Measurements from ENCODE around the gene KIDINS220.

KIDINS220 gene

DNA sequence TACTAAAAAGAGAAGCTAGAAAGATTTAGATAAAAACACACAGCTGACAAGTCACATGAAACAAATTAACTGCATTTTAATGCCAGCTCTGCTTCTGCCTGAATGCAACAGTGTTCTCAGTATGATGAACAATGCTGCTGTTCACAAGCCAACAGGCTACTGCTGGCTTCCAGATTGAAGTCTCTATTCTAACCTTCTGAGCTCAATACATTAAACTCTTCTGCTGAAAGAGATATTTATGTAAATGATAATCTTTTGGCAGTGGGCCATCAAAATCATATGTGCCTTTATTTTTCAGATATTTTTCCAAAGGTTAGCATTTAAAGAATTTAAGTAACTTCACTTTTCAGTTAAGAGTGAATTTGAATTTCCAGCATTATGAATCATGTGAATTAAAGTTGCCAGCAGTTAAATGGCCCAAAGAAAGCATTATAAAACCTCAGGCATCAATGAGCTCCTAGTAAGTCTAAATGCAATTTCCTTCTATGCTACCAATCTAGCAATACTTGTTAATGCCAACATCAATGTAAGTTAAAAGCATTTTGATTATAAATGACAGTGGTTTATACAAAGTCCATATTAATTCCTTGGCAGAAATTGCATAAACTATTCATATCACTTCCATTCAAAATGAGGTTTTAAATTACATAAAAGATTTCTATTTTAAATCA, 83.2 kb downstream of the KIDINS220 start:
- Histone ChIP-seq H3K4me1 (ENCODE audit: control insufficient read depth in 1 of 2, insufficient read depth in 2 of 2, low read length in 2 of 2) (peaks cover 0 to 1% of the 10 kb centered on the region in 2 experiments), H3K23ac (ENCODE audit: low read length) (no peak overlapping the region), H3K27ac (ENCODE audit: low read depth, low read length) (no peak overlapping the region), H3K79me1 (ENCODE audit: low read length) (no peaks in the 10 kb centered on the region), H3K79me2 (ENCODE audit: control insufficient read depth, insufficient read depth, low read length, poor library complexity) (no peaks in the 10 kb centered on the region), H3K36me3 (ENCODE audit: control insufficient read depth in 1 of 2, insufficient read depth in 2 of 2, low read length in 2 of 2) (peaks cover 0 to 5% of the 10 kb centered on the region in 2 experiments), H4K91ac (ENCODE audit: low read depth, low read length) (no peak overlapping the region), H3K4me3 (ENCODE audit: low read depth, low read length) (no peak overlapping the region), H3K14ac (ENCODE audit: low read length) (no peak overlapping the region), H3K9ac (ENCODE audit: low read length) (no peak overlapping the region), H4K12ac (ENCODE audit: low read depth, low read length) (no peak overlapping the region), H3K27me3 (ENCODE audit: insufficient read depth, low read length) (no peaks in the 10 kb centered on the region), H3K4me2 (ENCODE audit: low read length) (no peak overlapping the region), H3K4ac (ENCODE audit: low read depth, low read length) (no peak overlapping the region), H3K9me3 (ENCODE audit: insufficient read depth, low read depth, low read length) (no peaks in the 10 kb centered on the region), H2BK5ac (ENCODE audit: low read depth, low read length, poor library complexity) (no peak overlapping the region), H2BK12ac (ENCODE audit: low read length) (no peak overlapping the region), H2AK5ac (ENCODE audit: low read length) (no peak overlapping the region), H4K8ac (ENCODE audit: low read depth, low read length) (no peak overlapping the region), H2BK120ac (ENCODE audit: insufficient read depth, low read length, poor library complexity) (no peak overlapping the region), H3K18ac (ENCODE audit: low read length) (no peak overlapping the region), H2AFZ (ENCODE audit: insufficient read depth, low read length, poor library complexity) (no peak overlapping the region)
- DNase-seq: no peak

- Histone ChIP-seq H3K14ac (ENCODE audit: low read length) (no peak overlapping the region), H4K8ac (ENCODE audit: low read depth, low read length) (no peak overlapping the region), H3K9me3 (ENCODE audit: insufficient read depth, low read depth, low read length) (no peaks in the 10 kb centered on the region), H3K4me1 (ENCODE audit: control insufficient read depth in 1 of 2, insufficient read depth in 2 of 2, low read length in 2 of 2) (peaks cover 0 to 1% of the 10 kb centered on the region in 2 experiments), H2BK5ac (ENCODE audit: low read depth, low read length, poor library complexity) (no peak overlapping the region), H3K9ac (ENCODE audit: low read length) (no peak overlapping the region), H3K23ac (ENCODE audit: low read length) (no peak overlapping the region), H3K18ac (ENCODE audit: low read length) (no peak overlapping the region), H3K36me3 (ENCODE audit: control insufficient read depth in 1 of 2, insufficient read depth in 2 of 2, low read length in 2 of 2) (peaks cover 0 to 5% of the 10 kb centered on the region in 2 experiments), H3K27ac (ENCODE audit: low read depth, low read length) (no peak overlapping the region), H3K27me3 (ENCODE audit: insufficient read depth, low read length) (no peaks in the 10 kb centered on the region), H3K4me2 (ENCODE audit: low read length) (no peak overlapping the region), H2BK12ac (ENCODE audit: low read length) (no peak overlapping the region), H3K4me3 (ENCODE audit: low read depth, low read length) (no peak overlapping the region), H3K4ac (ENCODE audit: low read depth, low read length) (no peak overlapping the region), H4K91ac (ENCODE audit: low read depth, low read length) (no peak overlapping the region), H4K12ac (ENCODE audit: low read depth, low read length) (no peak overlapping the region), H2AK5ac (ENCODE audit: low read length) (no peak overlapping the region), H3K79me1 (ENCODE audit: low read length) (no peaks in the 10 kb centered on the region), H2BK120ac (ENCODE audit: insufficient read depth, low read length, poor library complexity) (no peak overlapping the region), H2AFZ (ENCODE audit: insufficient read depth, low read length, poor library complexity) (no peak overlapping the region), H3K79me2 (ENCODE audit: control insufficient read depth, insufficient read depth, low read length, poor library complexity) (no peaks in the 10 kb centered on the region)
- no peak for DNase-seq
- WGBS (ENCODE audit: extremely low coverage, insufficient coverage, insufficient read length): no CpG with 5 or more reads among the region's 3 CpGs
Measured at GRCh38 chr2:8753609-8754008, 83.8 kb downstream of the KIDINS220 start.

DNA sequence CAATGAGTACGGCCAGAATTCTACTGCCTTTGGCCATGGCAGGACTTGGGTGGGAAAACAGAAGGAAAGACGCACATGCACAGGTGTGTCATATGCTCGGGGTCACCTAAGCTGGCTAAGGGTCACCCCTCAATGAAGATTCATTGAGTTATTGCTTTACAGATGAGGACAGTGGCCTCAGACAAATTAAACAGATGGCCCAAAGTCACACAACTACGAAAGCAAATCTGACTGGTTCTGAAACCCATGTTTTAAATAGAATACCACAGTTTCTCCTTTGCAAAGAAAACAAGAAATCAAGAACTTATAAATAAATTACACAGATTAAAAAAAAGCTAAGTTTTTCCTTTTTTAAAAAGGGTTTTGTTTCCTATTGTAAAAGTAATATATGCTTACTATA, 85.0 kb downstream of the KIDINS220 start:
- H3K79me1 ChIP-seq (ENCODE audit: low read length): no peaks in the 10 kb centered on the region
- no peaks in the 10 kb centered on the region for H3K27me3 ChIP-seq (ENCODE audit: insufficient read depth, low read length)
- no peak overlapping the region for H2BK5ac ChIP-seq (ENCODE audit: low read depth, low read length, poor library complexity)
- H2AK5ac ChIP-seq (ENCODE audit: low read length): no peak overlapping the region
- H3K18ac ChIP-seq (ENCODE audit: low read length): no peak overlapping the region
- H3K4me2 ChIP-seq (ENCODE audit: low read length): no peak overlapping the region
- no peaks in the 10 kb centered on the region for H3K4me1 ChIP-seq (ENCODE audit: control insufficient read depth in 1 of 2, insufficient read depth in 2 of 2, low read length in 2 of 2)
- H3K4me3 ChIP-seq (ENCODE audit: low read depth, low read length): no peak overlapping the region
- no peak overlapping the region for H3K27ac ChIP-seq (ENCODE audit: low read depth, low read length)
- no peak for DNase-seq
- H3K14ac ChIP-seq (ENCODE audit: low read length): no peak overlapping the region
- no peak overlapping the region for H3K23ac ChIP-seq (ENCODE audit: low read length)
- H3K9ac ChIP-seq (ENCODE audit: low read length): no peak overlapping the region
- no peak overlapping the region for H2AFZ ChIP-seq (ENCODE audit: insufficient read depth, low read length, poor library complexity)
- no peak overlapping the region for H4K91ac ChIP-seq (ENCODE audit: low read depth, low read length)
- WGBS (ENCODE audit: extremely low coverage, insufficient coverage, insufficient read length): no CpG with 5 or more reads among the region's 4 CpGs
- peaks cover 0 to 2% of the 10 kb centered on the region in 2 experiments for H3K36me3 ChIP-seq (ENCODE audit: control insufficient read depth in 1 of 2, insufficient read depth in 2 of 2, low read length in 2 of 2)
- no peaks in the 10 kb centered on the region for H3K79me2 ChIP-seq (ENCODE audit: control insufficient read depth, insufficient read depth, low read length, poor library complexity)
- H2BK12ac ChIP-seq (ENCODE audit: low read length): no peak overlapping the region
- no peaks in the 10 kb centered on the region for H3K9me3 ChIP-seq (ENCODE audit: insufficient read depth, low read depth, low read length)
- H4K8ac ChIP-seq (ENCODE audit: low read depth, low read length): no peak overlapping the region
- H2BK120ac ChIP-seq (ENCODE audit: insufficient read depth, low read length, poor library complexity): no peak overlapping the region
- no peak overlapping the region for H3K4ac ChIP-seq (ENCODE audit: low read depth, low read length)
- H4K12ac ChIP-seq (ENCODE audit: low read depth, low read length): no peak overlapping the region

- Histone ChIP-seq H2AFZ (ENCODE audit: insufficient read depth, low read length, poor library complexity) (no peak overlapping the region), H3K79me1 (ENCODE audit: low read length) (no peaks in the 10 kb centered on the region), H3K36me3 (ENCODE audit: control insufficient read depth in 1 of 2, insufficient read depth in 2 of 2, low read length in 2 of 2) (peaks cover 2% of the 10 kb centered on the region in 2 experiments), H3K14ac (ENCODE audit: low read length) (no peak overlapping the region), H2AK5ac (ENCODE audit: low read length) (no peak overlapping the region), H3K4ac (ENCODE audit: low read depth, low read length) (no peak overlapping the region), H3K4me1 (ENCODE audit: control insufficient read depth in 1 of 2, insufficient read depth in 2 of 2, low read length in 2 of 2) (no peaks in the 10 kb centered on the region), H3K4me3 (ENCODE audit: low read depth, low read length) (no peak overlapping the region), H3K9ac (ENCODE audit: low read length) (peak overlapping the region; percentile 38), H3K27ac (ENCODE audit: low read depth, low read length) (no peak overlapping the region), H2BK5ac (ENCODE audit: low read depth, low read length, poor library complexity) (no peak overlapping the region), H4K12ac (ENCODE audit: low read depth, low read length) (no peak overlapping the region), H2BK12ac (ENCODE audit: low read length) (no peak overlapping the region), H4K91ac (ENCODE audit: low read depth, low read length) (no peak overlapping the region), H3K18ac (ENCODE audit: low read length) (no peak overlapping the region), H3K27me3 (ENCODE audit: insufficient read depth, low read length) (no peaks in the 10 kb centered on the region), H3K79me2 (ENCODE audit: control insufficient read depth, insufficient read depth, low read length, poor library complexity) (no peaks in the 10 kb centered on the region), H3K4me2 (ENCODE audit: low read length) (no peak overlapping the region), H3K23ac (ENCODE audit: low read length) (no peak overlapping the region), H2BK120ac (ENCODE audit: insufficient read depth, low read length, poor library complexity) (no peak overlapping the region), H3K9me3 (ENCODE audit: insufficient read depth, low read depth, low read length) (no peaks in the 10 kb centered on the region), H4K8ac (ENCODE audit: low read depth, low read length) (no peak overlapping the region)
- DNase-seq: peak in 1 of 2 donors; percentile 6
- no CpG with 5 or more reads among the region's 7 CpGs for WGBS (ENCODE audit: extremely low coverage, insufficient coverage, insufficient read length)
Measured at GRCh38 chr2:8750221-8750620, 87.2 kb downstream of the KIDINS220 start.

Data from trophoblast cell (in vitro differentiated cells and primary cell).